NCI-H2107 treated with DMSO at 0.1 percent for 48 hours (cell line): ENCODE results near the gene KIF1B.

Experiments used
- DNase-seq: peaks from one replicate; lab custom pipeline; 2025; ENCODE audit not compliant: unreplicated experiment; lab: John Stamatoyannopoulos, UW

The KIF1B gene

GRCh38 chr1:10272274-10272673, 61.9 kb downstream of the KIF1B start:
- no peak for DNase-seq

- DNase-seq, result no peak
Measured at GRCh38 chr1:10278880-10279279, 68.5 kb downstream of the KIF1B start.

- DNase-seq, result no peak
Measured at GRCh38 chr1:10280439-10281350, 70.3 kb downstream of the KIF1B start.

GRCh38 chr1:10283318-10283984, 73.1 kb downstream of the KIF1B start:
- DNase-seq, result no peak

GRCh38 chr1:10286244-10286643, 75.9 kb downstream of the KIF1B start:
- no peak for DNase-seq

- DNase-seq, result no peak
Measured at GRCh38 chr1:10287023-10287645, 76.8 kb downstream of the KIF1B start.

- no peak for DNase-seq
Measured at GRCh38 chr1:10288029-10288615, 77.8 kb downstream of the KIF1B start.

GRCh38 chr1:10291705-10292104, 81.3 kb downstream of the KIF1B start:
- DNase-seq, result no peak

GRCh38 chr1:10292188-10292587, 81.8 kb downstream of the KIF1B start:
- DNase-seq, result no peak

GRCh38 chr1:10295481-10296085, 85.2 kb downstream of the KIF1B start:
- no peak for DNase-seq

- DNase-seq, result no peak
Measured at GRCh38 chr1:10299151-10299550, 88.8 kb downstream of the KIF1B start.

- no peak for DNase-seq
Measured at GRCh38 chr1:10302416-10302815, 92.0 kb downstream of the KIF1B start.

- no peak for DNase-seq
Measured at GRCh38 chr1:10304295-10304694, 93.9 kb downstream of the KIF1B start.

GRCh38 chr1:10306435-10306834, 96.1 kb downstream of the KIF1B start:
- no peak for DNase-seq

GRCh38 chr1:10308001-10308400, 97.6 kb downstream of the KIF1B start:
- DNase-seq, result no peak

GRCh38 chr1:10309243-10310011, 99.1 kb downstream of the KIF1B start:
- DNase-seq, result no peak

GRCh38 chr1:10316752-10317151, 106.4 kb downstream of the KIF1B start:
- no peak for DNase-seq

GRCh38 chr1:10319750-10320149, 109.4 kb downstream of the KIF1B start:
- DNase-seq, result no peak

- DNase-seq, result no peak
Measured at GRCh38 chr1:10320336-10320735, 110.0 kb downstream of the KIF1B start.

- no peak for DNase-seq
Measured at GRCh38 chr1:10322821-10323220, 112.5 kb downstream of the KIF1B start.
